CD14-positive monocyte (primary cell): Measurements from ENCODE around the gene SHCBP1L. TPM values are rescaled to one million over a fixed set of nuclear protein-coding genes. Genes with fewer than 3 reads are reported as not detected.
"Not testable (repeated sequence)": the region's sequence is repeated elsewhere in the genome, so short reads cannot be mapped to it uniquely, and the experiment has no call there.

Experiments
- DNase-seq, 3 donors: peaks; one replicate each; pipeline ENCODE4 v3.0.0-alpha.2; 2011 to 2022
- H2AFZ ChIP-seq: 2 replicates; pipeline ENCODE4 v1.6.0; 2012; ENCODE audit warnings: mild to moderate bottlenecking, low read depth, low read length, inconsistent platforms; ENCODE audit not compliant: insufficient read depth, poor library complexity, severe bottlenecking
- H3K27ac ChIP-seq, 2 donors: 1 replicate in 1 of 2; 2 replicates in 1 of 2; pipeline ENCODE4 v1.5.1; 2012 to 2013; ENCODE audit warnings: low read length in 2 of 2, control low read depth in 1 of 2, inconsistent platforms in 1 of 2, low read depth in 1 of 2, mild to moderate bottlenecking in 1 of 2
- H3K27me3 ChIP-seq, 2 donors: one replicate each; pipeline versions ENCODE4 v1.6.0 to v1.6.1; 2011 to 2013; ENCODE audit warnings: low read length in 2 of 2; ENCODE audit not compliant: control insufficient read depth in 2 of 2, insufficient read depth in 2 of 2
- H3K36me3 ChIP-seq, 2 donors: replicated peaks in 1 of 2; 1 replicate in 1 of 2; 2 replicates in 1 of 2; pipeline versions ENCODE4 v1.5.1 to v1.6.1; 2012 to 2013; ENCODE audit warnings: low read length in 2 of 2, control low read depth in 1 of 2, inconsistent platforms in 1 of 2, mild to moderate bottlenecking in 1 of 2; ENCODE audit not compliant: insufficient read depth in 2 of 2, control insufficient read depth in 1 of 2
- H3K4me1 ChIP-seq, 2 donors: 1 replicate in 1 of 2; 2 replicates in 1 of 2; pipeline versions ENCODE4 v1.5.1 to v1.6.1; 2012 to 2013; ENCODE audit warnings: low read length in 2 of 2, control low read depth in 1 of 2, inconsistent platforms in 1 of 2, mild to moderate bottlenecking in 1 of 2, moderate library complexity in 1 of 2; ENCODE audit not compliant: insufficient read depth in 2 of 2, control insufficient read depth in 1 of 2
- H3K4me2 ChIP-seq: replicated peaks from 2 replicates; pipeline ENCODE3; 2012; ENCODE audit warnings: low read length, moderate library complexity, mild to moderate bottlenecking; ENCODE audit not compliant: poor library complexity, severe bottlenecking; ENCODE audit errors: extremely low read depth
- H3K4me3 ChIP-seq, 3 experiments: fragments of 200-600 bp in 1 of 3; sonication (generic) in 1 of 3; replicated peaks in 1 of 3; 1 replicate in 2 of 3; 2 replicates in 1 of 3; pipeline ENCODE4 v1.5.1; 2011 to 2013; ENCODE audit warnings: low read length in 3 of 3, mild to moderate bottlenecking in 3 of 3, control low read depth in 2 of 3, low read depth in 2 of 3, inconsistent platforms in 1 of 3, moderate library complexity in 1 of 3
- H3K79me2 ChIP-seq: 2 replicates; pipeline ENCODE4 v1.6.0; 2012; ENCODE audit warnings: mild to moderate bottlenecking, control low read depth, inconsistent platforms, low read length, moderate library complexity; ENCODE audit not compliant: insufficient read depth
- H3K9ac ChIP-seq: 2 replicates; pipeline ENCODE4 v1.6.0; 2017; ENCODE audit warnings: low read length, mild to moderate bottlenecking; ENCODE audit not compliant: insufficient read depth, poor library complexity, severe bottlenecking
- H3K9me3 ChIP-seq, 2 donors: replicated peaks in 1 of 2; 1 replicate in 1 of 2; 2 replicates in 1 of 2; pipeline versions ENCODE4 v1.5.1 to v1.6.1; 2012 to 2013; ENCODE audit warnings: low read length in 2 of 2, control low read depth in 1 of 2; ENCODE audit not compliant: control insufficient read depth in 1 of 2, insufficient read depth in 1 of 2
- H4K20me1 ChIP-seq: 2 replicates; pipeline ENCODE4 v1.6.0; 2012; ENCODE audit warnings: mild to moderate bottlenecking, low read length, control low read depth, moderate library complexity; ENCODE audit not compliant: insufficient read depth
- H3K27ac Mint-ChIP-seq, 7 donors: one replicate each; pipeline ENCODE4 v1.8.0; 2020; ENCODE audit warnings: mild to moderate bottlenecking in 7 of 7, mixed read lengths in 7 of 7, moderate library complexity in 6 of 7, inconsistent platforms in 2 of 7
- H3K27me3 Mint-ChIP-seq, 3 donors: one replicate each; pipeline ENCODE4 v1.8.0; 2021 to 2022; ENCODE audit warnings: low read depth in 3 of 3, mild to moderate bottlenecking in 3 of 3, mixed read lengths in 3 of 3, moderate library complexity in 3 of 3, inconsistent platforms in 1 of 3
- H3K36me3 Mint-ChIP-seq, 2 donors: one replicate each; pipeline ENCODE4 v1.8.0; 2020; ENCODE audit warnings: mixed read lengths in 2 of 2, inconsistent platforms in 1 of 2, mild to moderate bottlenecking in 1 of 2
- H3K4me1 Mint-ChIP-seq: one replicate; pipeline ENCODE4 v1.8.0; 2020; ENCODE audit warnings: mild to moderate bottlenecking, mixed read lengths
- H3K4me3 Mint-ChIP-seq, 2 donors: one replicate each; pipeline ENCODE4 v1.8.0; 2020; ENCODE audit warnings: mild to moderate bottlenecking in 2 of 2, mixed read lengths in 2 of 2, moderate library complexity in 1 of 2
- H3K9me3 Mint-ChIP-seq, 7 donors: one replicate each; pipeline ENCODE4 v1.8.0; 2020 to 2022; ENCODE audit warnings: mixed read lengths in 7 of 7, mild to moderate bottlenecking in 6 of 7, moderate library complexity in 6 of 7, inconsistent platforms in 2 of 7
- CTCF ChIP-seq: fragments of 200-600 bp; IDR thresholded peaks from one replicate; pipeline ENCODE4 v1.8.0; 2022; ENCODE audit warnings: antibody characterized with exemption, mild to moderate bottlenecking
- WGBS: methylation state at CpG from one replicate; pipeline ENCODE4 v1.1.5; 2013; ENCODE audit warnings: missing lambda C conversion rate; ENCODE audit not compliant: insufficient coverage; 5-methylcytosine and 5-hydroxymethylcytosine counted together
- intact Hi-C, 2 donors: fragments of 100-400 bp; cut with micrococcal nuclease; formaldehyde crosslinking; loops; one replicate each; pipeline versions ENCODE4 v1.15.0 to v1.15.1; 2023
- polyA plus RNA-seq, 3 donors: library from polyadenylated mRNA; depleted of rRNA in 1 of 3; unstranded in 2 of 3; stranded (reverse) in 1 of 3; fragments of 300-500 nt in 2 of 3; fragments of >200 nt in 1 of 3; fragmentation: Illumina TruSeq in 2 of 3; gene quantifications; 1 replicate in 2 of 3; 2 replicates in 1 of 3; pipeline ENCODE4 v1.2.3, GENCODE V29; 2012 to 2021

The SHCBP1L gene
- polyA plus RNA-seq, 3 donors = not detected

DNA sequence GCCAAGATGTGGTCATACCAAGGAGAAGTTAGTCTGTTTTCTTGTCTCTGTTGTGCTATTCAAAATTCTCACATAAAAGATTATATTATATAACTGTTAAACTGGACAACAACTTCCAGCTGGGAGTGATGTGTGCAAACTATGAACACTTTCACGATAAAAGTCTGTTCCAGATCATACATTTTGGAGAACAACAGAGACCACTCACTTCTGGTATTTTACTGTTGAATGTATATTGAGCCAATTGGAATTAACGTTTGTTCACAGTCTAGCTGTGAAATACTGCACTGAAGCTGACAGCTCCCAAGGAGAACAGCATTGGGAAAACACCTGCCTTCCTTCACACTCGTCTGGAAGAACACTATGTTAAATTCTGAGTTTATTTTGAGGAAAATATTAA is 860 bp upstream of the SHCBP1L start:
- intact Hi-C loops = no loop called here
- Histone ChIP-seq H3K27me3 (peaks cover 21 to 44% of the 10 kb centered on the region in 2 donors), H3K4me1 (no peaks in the 10 kb centered on the region), H3K27ac (no peak overlapping the region), H3K36me3 (no peaks in the 10 kb centered on the region), H3K9ac (no peak overlapping the region), H3K4me3 (no peak overlapping the region), H3K4me2 (no peak overlapping the region), H4K20me1 (no peaks in the 10 kb centered on the region), H3K79me2 (no peaks in the 10 kb centered on the region), H3K9me3 (peaks cover 0 to 2% of the 10 kb centered on the region in 2 donors), H2AFZ (no peak overlapping the region)
- Mint-ChIP-seq H3K4me3 (peak overlapping the region in 1 of 2 donors; percentile 15), H3K27me3 (peaks cover 29 to 49% (median 46%) of the 10 kb centered on the region in 3 donors), H3K4me1 (peaks cover 4% of the 10 kb centered on the region), H3K27ac (no peak overlapping the region), H3K9me3 (peaks cover 0 to 13% (median 3%) of the 10 kb centered on the region in 7 donors), H3K36me3 (peaks cover 0 to 4% of the 10 kb centered on the region in 2 donors)
- WGBS = 83% methylated on average over 1 of the region's 3 CpGs
- DNase-seq = no peak
- TF ChIP-seq CTCF = no peak

GRCh38 chr1:182943336-182943735 is 9.6 kb downstream of the SHCBP1L start:
- H3K4me1 ChIP-seq, H3K4me1 Mint-ChIP-seq, H3K4me3 ChIP-seq, H3K79me2 ChIP-seq, H2AFZ ChIP-seq, H3K4me2 ChIP-seq, H3K9ac ChIP-seq, H3K9me3 ChIP-seq, H3K9me3 Mint-ChIP-seq, H3K27ac Mint-ChIP-seq, H4K20me1 ChIP-seq, intact Hi-C loops, H3K27ac ChIP-seq, H3K36me3 ChIP-seq, DNase-seq, H3K36me3 Mint-ChIP-seq: not testable (repeated sequence)
- Mint-ChIP-seq H3K4me3 (peak overlapping the region in 1 of 2 donors; percentile 48), H3K27me3 (peaks cover 37 to 57% (median 42%) of the 10 kb centered on the region in 3 donors)
- WGBS = 67% methylated on average over 1 of the region's 6 CpGs
- H3K27me3 ChIP-seq = peaks cover 21 to 42% of the 10 kb centered on the region in 2 donors

GRCh38 chr1:182942145-182942544 is 10.8 kb downstream of the SHCBP1L start:
- H3K9me3 ChIP-seq, H3K36me3 Mint-ChIP-seq, H3K9me3 Mint-ChIP-seq, H3K4me1 Mint-ChIP-seq, H3K9ac ChIP-seq, H3K36me3 ChIP-seq, H3K4me3 ChIP-seq, DNase-seq, H3K4me2 ChIP-seq, H3K27ac ChIP-seq, H3K79me2 ChIP-seq, H2AFZ ChIP-seq, H3K4me1 ChIP-seq, intact Hi-C loops, H4K20me1 ChIP-seq: not testable (repeated sequence)
- peaks cover 41 to 63% (median 44%) of the 10 kb centered on the region in 3 donors for H3K27me3 Mint-ChIP-seq
- peak overlapping the region in 1 of 7 donors; percentile 42 for H3K27ac Mint-ChIP-seq
- WGBS = 14% methylated on average over 19 of the region's 25 CpGs
- peak overlapping the region in 1 of 2 donors; percentile 85 for H3K4me3 Mint-ChIP-seq
- H3K27me3 ChIP-seq = peaks cover 21 to 43% of the 10 kb centered on the region in 2 donors
